ENCODE results near the gene ARF4.

DNA sequence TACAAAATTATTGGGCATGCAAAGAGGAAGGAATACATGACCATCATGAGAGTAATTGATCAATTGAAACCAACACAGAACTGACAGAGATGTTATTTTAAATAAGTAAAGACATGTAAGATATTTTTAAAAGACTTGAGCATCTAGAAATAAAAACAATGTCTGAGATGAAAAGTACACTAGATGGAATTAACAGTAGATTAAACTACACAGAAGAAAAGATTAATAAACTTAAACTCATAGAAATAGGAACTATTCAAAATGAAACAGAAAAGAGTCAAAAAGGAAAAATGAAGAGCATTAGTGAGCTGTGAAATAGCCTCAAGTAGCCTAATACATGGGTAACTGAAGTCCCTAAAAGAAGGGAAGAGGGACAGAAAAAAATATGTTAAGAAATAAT, 8.5 kb upstream of the ARF4 start:
- TF ChIP-seq, protein P1, sequence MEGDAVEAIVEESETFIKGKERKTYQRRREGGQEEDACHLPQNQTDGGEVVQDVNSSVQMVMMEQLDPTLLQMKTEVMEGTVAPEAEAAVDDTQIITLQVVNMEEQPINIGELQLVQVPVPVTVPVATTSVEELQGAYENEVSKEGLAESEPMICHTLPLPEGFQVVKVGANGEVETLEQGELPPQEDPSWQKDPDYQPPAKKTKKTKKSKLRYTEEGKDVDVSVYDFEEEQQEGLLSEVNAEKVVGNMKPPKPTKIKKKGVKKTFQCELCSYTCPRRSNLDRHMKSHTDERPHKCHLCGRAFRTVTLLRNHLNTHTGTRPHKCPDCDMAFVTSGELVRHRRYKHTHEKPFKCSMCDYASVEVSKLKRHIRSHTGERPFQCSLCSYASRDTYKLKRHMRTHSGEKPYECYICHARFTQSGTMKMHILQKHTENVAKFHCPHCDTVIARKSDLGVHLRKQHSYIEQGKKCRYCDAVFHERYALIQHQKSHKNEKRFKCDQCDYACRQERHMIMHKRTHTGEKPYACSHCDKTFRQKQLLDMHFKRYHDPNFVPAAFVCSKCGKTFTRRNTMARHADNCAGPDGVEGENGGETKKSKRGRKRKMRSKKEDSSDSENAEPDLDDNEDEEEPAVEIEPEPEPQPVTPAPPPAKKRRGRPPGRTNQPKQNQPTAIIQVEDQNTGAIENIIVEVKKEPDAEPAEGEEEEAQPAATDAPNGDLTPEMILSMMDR (IDR thresholded peaks at IDR 0.05; ENCODE audit: low read length), result no peak
- TF ChIP-seq EZH2 (optimal IDR thresholded peaks at IDR 0.05; ENCODE audit: low read depth, low read length), result no peak
- no peak for TF ChIP-seq EZH2phosphoT487 (IDR thresholded peaks at IDR 0.05; ENCODE audit: low read length)
